RWPE2 (cell line): Measurements from ENCODE around the gene COX7B2.

ENCODE experiments used
- ATAC-seq: fragments of 200-7000 bp; cut with Tn5 transposase; 3 replicates; pipeline ENCODE4 v1.9.1; 2021; ENCODE audit warnings: low read depth
- DNase-seq: peaks from one replicate; pipeline ENCODE4 v3.0.0-alpha.2; 2020; ENCODE audit warnings: low spot score
- H3K27ac ChIP-seq: fragments of 450-650 bp; 2 replicates; pipeline ENCODE4 v1.5.1; 2017; ENCODE audit warnings: mild to moderate bottlenecking; ENCODE audit not compliant: poor library complexity, severe bottlenecking
- H3K27me3 ChIP-seq: fragments of 250-450 bp; sonication (Bioruptor Pico); 2 replicates; pipeline ENCODE4 v1.5.1; 2021; ENCODE audit warnings: mild to moderate bottlenecking, moderate library complexity; ENCODE audit not compliant: insufficient read depth, poor library complexity, severe bottlenecking
- H3K36me3 ChIP-seq: fragments of 250-450 bp; sonication (Bioruptor Pico); 2 replicates; pipeline ENCODE4 v1.5.1; 2020; ENCODE audit warnings: low read depth, mild to moderate bottlenecking, moderate library complexity
- H3K4me1 ChIP-seq: fragments of 250-450 bp; sonication (Bioruptor Pico); 2 replicates; pipeline ENCODE4 v1.5.1; 2021; ENCODE audit warnings: mild to moderate bottlenecking, moderate library complexity; ENCODE audit not compliant: insufficient read depth, poor library complexity, severe bottlenecking
- H3K4me3 ChIP-seq: fragments of 250-450 bp; sonication (Bioruptor Pico); 2 replicates; pipeline ENCODE4 v1.5.1; 2021; ENCODE audit warnings: mild to moderate bottlenecking, moderate library complexity; ENCODE audit not compliant: severe bottlenecking
- H3K9me3 ChIP-seq: fragments of 250-450 bp; sonication (Bioruptor Pico); 2 replicates; pipeline ENCODE4 v1.5.1; 2021; ENCODE audit warnings: mild to moderate bottlenecking, moderate library complexity; ENCODE audit not compliant: severe bottlenecking
- CTCF ChIP-seq: fragments of 450-650 bp; IDR thresholded peaks from one replicate; pipeline ENCODE4 v1.5.1; 2017; ENCODE audit warnings: mild to moderate bottlenecking, moderate library complexity; ENCODE audit not compliant: poor library complexity, severe bottlenecking

COX7B2 gene

GRCh38 chr4:46908148-46908547 is 897 bp downstream of the COX7B2 start:
- no peak overlapping the region for H3K4me3 ChIP-seq
- DNase-seq, result no peak
- ATAC-seq, result no peak
- no peak for TF ChIP-seq CTCF
- H3K36me3 ChIP-seq, result no peaks in the 10 kb centered on the region
- H3K9me3 ChIP-seq, result no peaks in the 10 kb centered on the region
- no peaks in the 10 kb centered on the region for H3K4me1 ChIP-seq
- H3K27ac ChIP-seq, result no peak overlapping the region
- peaks cover 4% of the 10 kb centered on the region for H3K27me3 ChIP-seq

DNA sequence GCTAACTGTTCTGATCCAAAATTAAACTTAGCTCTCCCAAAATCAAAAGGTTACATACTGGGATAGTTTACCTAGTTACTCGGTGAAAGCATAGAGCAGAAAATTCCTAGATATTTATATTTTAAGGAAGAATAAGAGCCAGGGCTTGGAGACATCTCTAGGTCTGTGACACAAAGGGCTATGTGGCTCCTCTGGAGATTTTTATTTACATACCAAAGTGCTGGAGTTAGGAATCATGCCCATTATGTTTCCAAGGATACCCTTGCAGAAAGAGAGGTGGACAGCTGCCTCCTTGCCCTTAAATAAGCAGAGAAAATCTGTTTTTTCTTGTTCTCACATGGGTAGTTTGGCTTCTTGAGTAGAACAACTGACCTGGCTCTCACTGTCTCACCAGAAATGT is 9.0 kb downstream of the COX7B2 start:
- Histone ChIP-seq H3K27ac (no peak overlapping the region), H3K36me3 (no peaks in the 10 kb centered on the region), H3K9me3 (no peaks in the 10 kb centered on the region), H3K4me1 (no peaks in the 10 kb centered on the region), H3K27me3 (peaks cover 4% of the 10 kb centered on the region), H3K4me3 (no peak overlapping the region)
- TF ChIP-seq CTCF, result no peak
- no peak for DNase-seq
- ATAC-seq, result no peak

GRCh38 chr4:46894826-46895225 is 14.2 kb downstream of the COX7B2 start:
- H3K4me1 ChIP-seq, result no peaks in the 10 kb centered on the region
- no peaks in the 10 kb centered on the region for H3K9me3 ChIP-seq
- no peaks in the 10 kb centered on the region for H3K36me3 ChIP-seq
- H3K27me3 ChIP-seq, result peaks cover 6% of the 10 kb centered on the region
- H3K27ac ChIP-seq, result no peak overlapping the region
- ATAC-seq (no peak), DNase-seq (no peak)
- TF ChIP-seq CTCF, result no peak
- no peak overlapping the region for H3K4me3 ChIP-seq

DNA sequence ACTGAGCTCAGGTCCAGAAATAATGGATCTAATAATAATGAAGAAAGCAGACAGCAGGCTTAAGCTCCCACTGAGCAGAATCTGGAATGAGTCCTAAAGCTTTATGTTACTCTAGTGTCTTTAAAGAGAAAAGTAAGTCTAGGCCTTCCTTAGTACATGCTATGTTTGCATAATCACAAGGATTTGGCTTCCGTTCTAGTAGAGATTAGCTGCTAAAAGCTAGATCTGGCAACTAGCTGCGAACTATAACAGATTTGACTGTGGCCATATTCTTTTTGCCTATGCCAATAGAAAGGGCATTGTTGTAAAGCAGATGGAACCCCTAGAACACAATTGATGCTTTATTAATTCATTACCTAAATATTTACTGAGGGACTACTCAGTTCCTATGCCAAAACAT is 19.0 kb downstream of the COX7B2 start:
- no peak for ATAC-seq
- H3K27ac ChIP-seq, result no peak overlapping the region
- H3K27me3 ChIP-seq, result peaks cover 10% of the 10 kb centered on the region
- no peaks in the 10 kb centered on the region for H3K4me1 ChIP-seq
- H3K4me3 ChIP-seq, result no peak overlapping the region
- DNase-seq, result no peak
- H3K36me3 ChIP-seq, result no peaks in the 10 kb centered on the region
- TF ChIP-seq CTCF, result no peak
- no peaks in the 10 kb centered on the region for H3K9me3 ChIP-seq

- ATAC-seq, result no peak
- no peak for DNase-seq
- Histone ChIP-seq H3K4me1 (no peaks in the 10 kb centered on the region), H3K27me3 (peaks cover 10% of the 10 kb centered on the region), H3K27ac (no peak overlapping the region), H3K36me3 (no peaks in the 10 kb centered on the region), H3K4me3 (no peak overlapping the region), H3K9me3 (no peaks in the 10 kb centered on the region)
- TF ChIP-seq CTCF, result no peak
These were observed 19.6 kb downstream of the COX7B2 start for GRCh38 chr4:46889410-46889809.
